ENCODE results near the gene PPIL6.

GRCh38 chr6:109466212-109466923 lies 25.9 kb upstream of the PPIL6 start:
- TF ChIP-seq FOXP1 (CRISPR knock-in tag; IDR thresholded peaks at IDR 0.05; ENCODE audit: borderline replicate concordance): no peak
- no peak for TF ChIP-seq NFE2L1 (CRISPR knock-in tag; IDR thresholded peaks at IDR 0.05)
- no peak for TF ChIP-seq ESRRA (CRISPR knock-in tag; IDR thresholded peaks at IDR 0.05; ENCODE audit: borderline replicate concordance)
- TF ChIP-seq CTCF (IDR thresholded peaks at IDR 0.05): no peak
- no peak for TF ChIP-seq TEAD4 (CRISPR knock-in tag; IDR thresholded peaks at IDR 0.05)
